Measurements from ENCODE around the gene PTRH2.
"Not testable (repeated sequence)": the region's sequence is repeated elsewhere in the genome, so short reads cannot be mapped to it uniquely, and the experiment has no call there.

Gene PTRH2

DNA sequence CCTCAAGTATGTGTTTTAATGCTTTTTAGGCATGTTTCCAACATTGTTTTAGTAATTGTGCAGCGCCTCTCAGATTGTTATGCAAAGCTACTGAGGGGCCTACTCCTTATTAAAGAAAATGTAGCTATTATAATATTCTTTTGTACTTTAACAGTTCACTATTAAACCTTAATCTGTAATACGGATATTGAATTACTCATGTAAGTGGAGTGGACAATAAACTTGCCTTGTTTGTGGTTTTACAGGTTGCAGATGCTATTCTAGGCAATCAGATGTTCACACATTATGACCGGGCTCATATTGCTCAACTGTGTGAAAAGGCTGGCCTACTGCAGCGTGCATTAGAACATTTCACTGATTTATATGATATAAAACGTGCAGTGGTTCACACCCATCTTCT lies 41.0 kb downstream of the PTRH2 start:
- DNase-seq = no peak

DNA sequence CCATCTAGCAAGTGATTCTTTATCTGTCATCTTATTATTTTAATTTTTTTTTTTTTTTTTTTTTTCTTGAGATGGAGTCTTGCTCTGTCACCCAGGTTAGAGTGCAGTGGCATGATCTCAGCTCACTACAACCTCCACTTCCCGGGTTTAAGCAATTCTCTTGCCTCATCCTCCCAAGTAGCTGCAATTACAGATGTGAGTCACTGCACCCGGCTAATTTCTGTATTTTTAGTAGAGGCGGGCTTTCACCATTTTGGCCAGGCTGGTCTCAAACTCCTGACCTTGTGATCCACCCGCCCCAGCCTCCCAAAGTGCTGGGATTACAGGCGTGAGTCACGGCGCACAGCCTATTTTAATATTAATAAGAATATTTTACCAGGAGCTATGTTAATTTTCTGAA lies 50.6 kb downstream of the PTRH2 start:
- not testable (repeated sequence) for DNase-seq

DNA sequence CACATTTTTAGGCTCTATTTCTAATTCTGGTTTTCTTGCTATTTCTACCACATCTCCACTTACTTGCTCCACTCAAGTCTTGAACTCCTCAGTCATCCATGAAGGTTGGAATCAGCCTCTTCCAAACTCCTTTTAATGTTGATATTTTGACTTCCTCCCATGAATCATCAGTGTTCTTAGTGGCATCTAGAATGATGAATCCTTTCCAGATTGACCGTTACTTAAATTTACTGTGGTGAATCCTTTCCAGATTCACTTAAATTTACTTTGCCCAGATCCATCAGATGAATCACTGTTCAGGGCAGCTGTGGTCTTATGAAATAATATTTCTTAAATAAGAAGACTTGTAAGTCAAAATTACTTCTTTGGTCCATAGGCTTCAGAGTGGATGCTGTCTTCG lies 55.1 kb downstream of the PTRH2 start:
- DNase-seq = no peak

DNA sequence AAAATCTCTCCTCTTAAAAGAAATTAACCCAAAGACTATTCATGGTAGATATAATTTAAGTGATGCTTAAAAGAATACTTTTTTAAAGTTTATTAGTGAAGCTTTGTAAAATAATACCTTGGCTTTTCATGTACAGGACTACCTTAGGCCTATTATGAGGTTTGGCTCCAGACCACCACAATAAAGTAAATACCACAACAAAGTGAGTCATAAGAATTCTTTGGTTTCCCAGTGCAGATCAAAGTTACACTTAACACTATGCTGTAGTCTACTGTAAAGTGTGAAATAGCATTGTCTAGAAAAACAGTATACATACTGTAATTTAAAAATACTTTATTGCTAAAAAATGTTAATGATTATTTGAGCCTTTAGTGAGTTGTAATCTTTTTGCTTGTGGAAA lies 55.9 kb downstream of the PTRH2 start:
- DNase-seq = no peak

DNA sequence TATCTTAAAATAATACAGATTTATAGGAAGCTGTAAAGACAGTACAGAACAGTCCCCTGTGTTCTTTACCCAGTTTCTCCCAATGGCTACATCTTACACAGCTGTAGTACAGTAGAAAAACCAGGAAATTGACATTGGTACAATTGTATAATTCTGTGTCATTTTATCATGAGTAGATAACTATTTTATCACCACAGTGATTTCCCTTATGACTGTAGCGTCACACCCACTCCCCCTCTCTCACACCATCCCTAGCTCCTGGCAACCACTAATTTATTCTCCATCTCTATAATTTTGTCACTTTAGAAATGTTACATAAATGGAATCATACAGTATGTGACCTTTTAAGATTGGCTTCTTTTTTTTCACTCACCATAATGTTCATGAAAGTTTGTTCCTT lies 56.6 kb downstream of the PTRH2 start:
- no peak for DNase-seq

DNA sequence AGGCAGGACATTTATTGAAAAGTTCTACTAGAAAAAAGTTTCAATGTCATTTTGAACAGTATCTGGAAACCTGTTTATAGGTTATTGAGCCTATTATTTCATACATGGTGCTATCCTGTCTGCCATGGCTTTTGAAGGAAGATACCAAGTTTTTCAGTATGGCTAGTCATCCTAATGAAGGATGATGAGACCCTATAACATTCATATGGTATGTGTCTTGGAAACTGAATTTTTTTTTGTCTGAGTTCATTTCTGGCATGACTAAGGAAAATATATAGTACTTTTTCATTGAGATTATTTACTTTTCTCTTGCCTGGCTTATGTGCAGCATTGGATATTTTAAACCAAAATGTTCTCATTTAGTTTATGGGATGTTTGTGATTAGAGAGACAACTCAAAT lies 57.3 kb downstream of the PTRH2 start:
- no peak for DNase-seq
